Cortex of kidney (tissue), 1 donor: Measurements from ENCODE around the gene RAB43.

Experiments
- DNase-seq: peaks from one replicate; lab custom pipeline; 2025; lab: John Stamatoyannopoulos, UW

RAB43 gene

DNA sequence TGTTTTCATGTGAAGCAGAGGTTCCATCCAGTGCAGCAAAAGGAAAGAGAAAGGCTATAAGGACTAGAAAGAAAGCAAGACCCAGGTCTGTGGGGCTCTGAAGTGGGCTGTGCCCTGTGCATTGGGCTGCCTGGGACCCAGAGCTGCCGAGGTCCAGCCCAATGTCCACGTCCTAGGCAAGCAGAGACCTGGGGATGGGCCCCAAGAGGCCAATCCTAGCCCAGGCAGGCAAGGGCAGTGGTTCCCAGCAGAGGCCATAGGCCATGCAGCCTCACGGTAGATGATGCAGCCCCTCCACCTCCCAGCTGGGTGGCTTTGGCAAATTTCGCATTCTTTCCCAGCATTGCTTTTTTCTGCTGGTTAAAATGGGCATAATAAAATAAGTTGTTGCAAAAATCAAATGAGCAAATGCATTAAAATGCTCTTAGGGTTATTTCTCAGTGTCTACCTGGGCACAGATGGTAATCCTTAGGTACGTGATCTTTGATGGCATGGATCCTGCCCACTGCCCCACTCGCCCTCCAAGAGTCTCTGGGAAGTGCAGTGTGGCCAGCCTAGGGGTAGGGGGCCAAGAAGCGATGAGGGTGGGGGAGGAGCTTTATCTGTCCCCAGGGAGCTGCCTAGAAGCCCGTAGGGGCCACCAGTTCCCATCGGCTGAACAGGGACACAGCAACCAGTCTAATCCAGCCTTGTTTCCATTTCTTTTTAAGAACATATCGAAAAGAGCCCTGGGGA, 83.3 kb downstream of the RAB43 start:
- no peak for DNase-seq
